H9 (cell line): ENCODE results near the gene NCEH1. TPM values are rescaled to one million over a fixed set of nuclear protein-coding genes. Genes with fewer than 3 reads are reported as not detected.

Experiments
- DNase-seq: peaks from one replicate; pipeline ENCODE4 v3.0.0-alpha.2; 2017
- H2AFZ ChIP-seq: one replicate; pipeline ENCODE4 v1.6.1; 2013; ENCODE audit warnings: mild to moderate bottlenecking, low read length, control low read depth, moderate library complexity
- H2AK5ac ChIP-seq: 2 replicates; pipeline ENCODE4 v1.6.1; 2013; ENCODE audit warnings: low read length, control low read depth, mixed read lengths; ENCODE audit not compliant: insufficient read length
- H2BK120ac ChIP-seq: one replicate; pipeline ENCODE4 v1.6.1; 2013; ENCODE audit warnings: low read depth, mild to moderate bottlenecking, low read length, control low read depth, inconsistent platforms; ENCODE audit not compliant: poor library complexity, severe bottlenecking
- H2BK12ac ChIP-seq: 2 replicates; pipeline ENCODE4 v1.6.1; 2013; ENCODE audit warnings: low read length, control low read depth, mixed read lengths, low read depth; ENCODE audit not compliant: insufficient read length
- H2BK15ac ChIP-seq: 2 replicates; pipeline ENCODE4 v1.6.1; 2013; ENCODE audit warnings: low read depth, low read length, control low read depth
- H2BK20ac ChIP-seq: one replicate; pipeline ENCODE4 v1.6.1; 2013; ENCODE audit warnings: low read depth, mild to moderate bottlenecking, low read length, control low read depth, inconsistent platforms; ENCODE audit not compliant: poor library complexity, severe bottlenecking
- H2BK5ac ChIP-seq: 2 replicates; pipeline ENCODE4 v1.6.1; 2013; ENCODE audit warnings: low read length, control low read depth, mixed read lengths; ENCODE audit not compliant: insufficient read length
- H3K14ac ChIP-seq: 2 replicates; pipeline ENCODE4 v1.6.1; 2013; ENCODE audit warnings: low read length, control low read depth; ENCODE audit not compliant: insufficient read depth
- H3K18ac ChIP-seq: 2 replicates; pipeline ENCODE4 v1.6.1; 2013; ENCODE audit warnings: low read depth, mild to moderate bottlenecking, mixed read lengths, low read length, control low read depth; ENCODE audit not compliant: insufficient read length
- H3K23ac ChIP-seq: 2 replicates; pipeline ENCODE4 v1.6.1; 2013; ENCODE audit warnings: low read length, control low read depth, mixed read lengths, low read depth; ENCODE audit not compliant: insufficient read length
- H3K23me2 ChIP-seq: 2 replicates; pipeline ENCODE4 v1.6.1; 2013; ENCODE audit warnings: low read depth, mild to moderate bottlenecking, mixed read lengths, low read length, control low read depth; ENCODE audit not compliant: insufficient read length, poor library complexity, severe bottlenecking
- H3K27ac ChIP-seq: 2 replicates; pipeline ENCODE4 v1.5.1; 2013; ENCODE audit warnings: low read length, control low read depth, mixed read lengths, low read depth; ENCODE audit not compliant: insufficient read length
- H3K27me3 ChIP-seq: 2 replicates; pipeline ENCODE4 v1.6.1; 2013; ENCODE audit warnings: low read length, control low read depth, inconsistent platforms; ENCODE audit not compliant: insufficient read depth
- H3K4ac ChIP-seq: 2 replicates; pipeline ENCODE4 v1.6.1; 2013; ENCODE audit warnings: low read depth, mild to moderate bottlenecking, control low read depth, inconsistent platforms, low read length, moderate library complexity
- H3K4me1 ChIP-seq: 2 replicates; pipeline ENCODE4 v1.6.1; 2013; ENCODE audit warnings: low read length, control low read depth, inconsistent platforms; ENCODE audit not compliant: insufficient read depth
- H3K4me2 ChIP-seq: 2 replicates; pipeline ENCODE4 v1.6.1; 2013; ENCODE audit warnings: low read length, control low read depth, mixed read lengths; ENCODE audit not compliant: insufficient read length, insufficient read depth
- H3K56ac ChIP-seq: 2 replicates; pipeline ENCODE4 v1.6.1; 2013; ENCODE audit warnings: low read depth, mild to moderate bottlenecking, mixed read lengths, low read length, control low read depth; ENCODE audit not compliant: insufficient read length
- H3K79me1 ChIP-seq: 2 replicates; pipeline ENCODE4 v1.6.1; 2013; ENCODE audit warnings: low read depth, mild to moderate bottlenecking, moderate library complexity, low read length, control low read depth, inconsistent platforms; ENCODE audit not compliant: insufficient read depth, poor library complexity, severe bottlenecking
- H3K79me2 ChIP-seq: 2 replicates; pipeline ENCODE4 v1.6.1; 2013; ENCODE audit warnings: low read length, control low read depth, inconsistent platforms; ENCODE audit not compliant: insufficient read depth
- H3K9ac ChIP-seq: 2 replicates; pipeline ENCODE4 v1.6.1; 2013; ENCODE audit warnings: low read length, control low read depth, mixed read lengths; ENCODE audit not compliant: insufficient read length; ENCODE audit errors: extremely low read depth
- H3K9me3 ChIP-seq: one replicate; pipeline ENCODE4 v1.6.1; 2013; ENCODE audit warnings: low read depth, low read length, inconsistent platforms; ENCODE audit not compliant: control insufficient read depth
- H3T11ph ChIP-seq: one replicate; pipeline ENCODE4 v1.6.1; 2013; ENCODE audit warnings: mild to moderate bottlenecking, low read length, control low read depth, inconsistent platforms
- H4K20me1 ChIP-seq: one replicate; pipeline ENCODE4 v1.6.1; 2013; ENCODE audit not compliant: control insufficient read depth, insufficient read length, insufficient read depth
- H4K5ac ChIP-seq: 2 replicates; pipeline ENCODE4 v1.6.1; 2013; ENCODE audit warnings: low read depth, mild to moderate bottlenecking, mixed read lengths, low read length, control low read depth; ENCODE audit not compliant: insufficient read length
- H4K8ac ChIP-seq: replicated peaks from 2 replicates; pipeline ENCODE4 v1.6.1; 2013; ENCODE audit warnings: low read length, control low read depth, mixed read lengths, low read depth; ENCODE audit not compliant: insufficient read length
- H4K91ac ChIP-seq: 2 replicates; pipeline ENCODE4 v1.6.1; 2013; ENCODE audit warnings: low read depth, mild to moderate bottlenecking, moderate library complexity, mixed read lengths, low read length, control low read depth; ENCODE audit not compliant: insufficient read length
- H3K27ac Mint-ChIP-seq, 3 experiments: 2 replicates in 2 of 3; 3 replicates in 1 of 3; pipeline ENCODE4 v1.8.0; 2020 to 2021; ENCODE audit warnings: mixed read lengths in 3 of 3, mild to moderate bottlenecking in 1 of 3, moderate library complexity in 1 of 3
- H3K27me3 Mint-ChIP-seq: 2 replicates; pipeline ENCODE4 v1.8.0; 2021; ENCODE audit warnings: low read depth, mild to moderate bottlenecking, moderate library complexity, mixed read lengths
- H3K36me3 Mint-ChIP-seq, 3 experiments: 2 replicates in 2 of 3; 3 replicates in 1 of 3; pipeline ENCODE4 v1.8.0; 2020 to 2021; ENCODE audit warnings: low read depth in 3 of 3, mixed read lengths in 3 of 3; ENCODE audit not compliant: insufficient read depth in 1 of 3
- H3K4me1 Mint-ChIP-seq, 2 experiments: 2 replicates each; pipeline ENCODE4 v1.8.0; 2020; ENCODE audit warnings: mixed read lengths in 2 of 2
- H3K4me3 Mint-ChIP-seq, 2 experiments: 2 replicates in 1 of 2; 3 replicates in 1 of 2; pipeline ENCODE4 v1.8.0; 2020 to 2021; ENCODE audit warnings: mild to moderate bottlenecking in 2 of 2, mixed read lengths in 2 of 2, moderate library complexity in 1 of 2
- H3K9me3 Mint-ChIP-seq, 2 experiments: 2 replicates in 1 of 2; 3 replicates in 1 of 2; pipeline ENCODE4 v1.8.0; 2020; ENCODE audit warnings: mild to moderate bottlenecking in 2 of 2, mixed read lengths in 2 of 2, moderate library complexity in 1 of 2
- CTCF ChIP-seq: fragments of 200-600 bp; sonication (generic); conservative IDR thresholded peaks from 3 replicates; pipeline ENCODE4 v1.8.0; 2021; ENCODE audit warnings: antibody characterized with exemption, mild to moderate bottlenecking
- WGBS: extraction: QIAGEN DNeasy Blood & Tissue Kit; methylation state at CpG from one replicate; pipeline ENCODE4 v1.1.7; 2013; ENCODE audit warnings: missing lambda C conversion rate, low lambda C conversion rate, mixed read lengths; ENCODE audit not compliant: insufficient read length; ENCODE audit errors: extremely low coverage; 5-methylcytosine and 5-hydroxymethylcytosine counted together
- total RNA-seq: library from RNA; stranded (reverse); gene quantifications from 2 replicates; pipeline ENCODE4 v1.2.1, GENCODE V29; 2021

Gene NCEH1
- total RNA-seq, 1 experiment from 2014 or later: 2.3 TPM

GRCh38 chr3:172606021-172606420 is 104.8 kb downstream of the NCEH1 start:
- Histone ChIP-seq H2BK5ac (no peak overlapping the region), H2AK5ac (no peak overlapping the region), H3K4me2 (no peak overlapping the region), H3K56ac (no peak overlapping the region), H3K4me1 (peaks cover 4% of the 10 kb centered on the region; the same call in 1 of the 2 replicates), H3T11ph (no peak overlapping the region), H3K79me1 (no peaks in the 10 kb centered on the region), H4K20me1 (no peaks in the 10 kb centered on the region), H2BK12ac (no peak overlapping the region), H3K9ac (no peak overlapping the region), H3K79me2 (no peaks in the 10 kb centered on the region), H3K23ac (no peak overlapping the region), H3K9me3 (no peaks in the 10 kb centered on the region), H2BK120ac (no peak overlapping the region), H3K18ac (no peak overlapping the region), H4K91ac (no peak overlapping the region), H3K23me2 (no peaks in the 10 kb centered on the region), H2BK15ac (no peak overlapping the region), H3K27me3 (no peaks in the 10 kb centered on the region), H4K8ac (no peak overlapping the region), H3K4ac (no peak overlapping the region), H2AFZ (no peak overlapping the region), H3K27ac (no peak overlapping the region), H4K5ac (no peak overlapping the region), H2BK20ac (no peak overlapping the region), H3K14ac (no peak overlapping the region)
- peaks cover 17 to 22% of the 10 kb centered on the region in 2 experiments for H3K4me1 Mint-ChIP-seq
- no peak for DNase-seq
- H3K4me3 Mint-ChIP-seq: no peak overlapping the region
- no peaks in the 10 kb centered on the region for H3K27me3 Mint-ChIP-seq
- no peak for TF ChIP-seq CTCF
- WGBS: no CpG with 5 or more reads among the region's 5 CpGs
- no peak overlapping the region for H3K27ac Mint-ChIP-seq
- peaks cover 5 to 18% (median 10%) of the 10 kb centered on the region in 3 experiments for H3K36me3 Mint-ChIP-seq
- H3K9me3 Mint-ChIP-seq: peaks cover 13 to 16% of the 10 kb centered on the region in 2 experiments
